ENCODE measurements around the gene COG3.

DNA sequence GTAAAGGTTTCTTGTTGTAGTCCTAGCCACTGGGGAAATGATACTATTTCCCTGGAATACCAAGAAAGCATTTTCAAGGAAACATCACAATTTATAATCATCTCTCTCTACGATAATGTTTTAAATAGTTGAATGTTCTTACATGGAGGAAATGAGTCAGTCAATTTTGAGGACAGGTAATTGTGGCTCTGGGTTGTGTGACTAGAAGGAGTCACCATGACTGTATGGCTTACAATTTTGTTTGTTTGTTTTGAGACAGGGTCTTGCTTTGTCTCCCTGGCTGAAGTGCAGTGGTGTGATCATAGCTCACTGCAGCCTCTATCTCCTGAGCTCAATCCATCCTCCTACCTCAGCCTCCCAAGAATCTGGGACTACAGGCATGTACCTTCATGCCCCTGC, 47.4 kb downstream of the COG3 start:
- TF ChIP-seq CTCF (IDR thresholded peaks at IDR 0.05; ENCODE audit: insufficient read depth, low read length, poor library complexity, severe bottlenecking) (no peak), EZH2phosphoT487 (conservative IDR thresholded peaks at IDR 0.05; ENCODE audit: low read length) (no peak)

All from SU-DHL-6 (cell line).